ENCODE data around the gene ELL2.
"Not testable (repeated sequence)": the region's sequence is repeated elsewhere in the genome, so short reads cannot be mapped to it uniquely, and the experiment has no call there.

ELL2 gene

GRCh38 chr5:95838001-95838520 is 123.6 kb downstream of the ELL2 start:
- no peak overlapping the region for H3K4me3 ChIP-seq (ENCODE audit: low read depth in 1 of 2, low read length in 1 of 2)
- H3K9me3 ChIP-seq, result no peaks in the 10 kb centered on the region
- H3K4me1 ChIP-seq (ENCODE audit: control insufficient read depth in 1 of 2, insufficient read depth in 1 of 2, low read depth in 1 of 2, low read length in 1 of 2), result peaks cover 97 to 100% of the 10 kb centered on the region in 2 experiments
- no peak for TF ChIP-seq CTCF (IDR thresholded peaks at IDR 0.05)
- no peaks in the 10 kb centered on the region for H3K36me3 ChIP-seq
- H3K27me3 ChIP-seq, result no peaks in the 10 kb centered on the region
- H3K27ac ChIP-seq, result peak overlapping the region; percentile 99

- Histone ChIP-seq H3K27ac (peak overlapping the region; percentile 99), H3K9me3 (no peaks in the 10 kb centered on the region), H3K27me3 (no peaks in the 10 kb centered on the region), H3K4me1 (ENCODE audit: control insufficient read depth in 1 of 2, insufficient read depth in 1 of 2, low read depth in 1 of 2, low read length in 1 of 2) (peaks cover 97 to 100% of the 10 kb centered on the region in 2 experiments), H3K4me3 (ENCODE audit: low read depth in 1 of 2, low read length in 1 of 2) (no peak overlapping the region), H3K36me3 (no peaks in the 10 kb centered on the region)
- TF ChIP-seq CTCF (IDR thresholded peaks at IDR 0.05), result no peak
These were observed 124.2 kb downstream of the ELL2 start for GRCh38 chr5:95837492-95837891.

- Histone ChIP-seq H3K4me3 (ENCODE audit: low read depth in 1 of 2, low read length in 1 of 2) (peak overlapping the region in 1 of 2 experiments; percentile 76), H3K27ac (peak overlapping the region; percentile 99), H3K4me1 (ENCODE audit: control insufficient read depth in 1 of 2, insufficient read depth in 1 of 2, low read depth in 1 of 2, low read length in 1 of 2) (peaks cover 97 to 100% of the 10 kb centered on the region in 2 experiments)
- H3K36me3 ChIP-seq, H3K9me3 ChIP-seq, H3K27me3 ChIP-seq: not testable (repeated sequence)
These were observed 124.7 kb downstream of the ELL2 start for GRCh38 chr5:95836971-95837370.

GRCh38 chr5:95836544-95836943 is 125.1 kb downstream of the ELL2 start:
- Histone ChIP-seq H3K9me3 (no peaks in the 10 kb centered on the region), H3K4me1 (ENCODE audit: control insufficient read depth in 1 of 2, insufficient read depth in 1 of 2, low read depth in 1 of 2, low read length in 1 of 2) (peaks cover 97 to 100% of the 10 kb centered on the region in 2 experiments), H3K27me3 (no peaks in the 10 kb centered on the region), H3K36me3 (no peaks in the 10 kb centered on the region), H3K27ac (peak overlapping the region; percentile 99), H3K4me3 (ENCODE audit: low read depth in 1 of 2, low read length in 1 of 2) (peak overlapping the region; percentile 76 to 78)
- no peak for TF ChIP-seq CTCF (IDR thresholded peaks at IDR 0.05)

GRCh38 chr5:95835682-95836385 is 125.8 kb downstream of the ELL2 start:
- peak overlapping the region; percentile 99 for H3K27ac ChIP-seq
- H3K27me3 ChIP-seq, result no peaks in the 10 kb centered on the region
- no peaks in the 10 kb centered on the region for H3K36me3 ChIP-seq
- peak overlapping the region; percentile 76 to 78 for H3K4me3 ChIP-seq (ENCODE audit: low read depth in 1 of 2, low read length in 1 of 2)
- no peak for TF ChIP-seq CTCF (IDR thresholded peaks at IDR 0.05)
- no peaks in the 10 kb centered on the region for H3K9me3 ChIP-seq
- H3K4me1 ChIP-seq (ENCODE audit: control insufficient read depth in 1 of 2, insufficient read depth in 1 of 2, low read depth in 1 of 2, low read length in 1 of 2), result peaks cover 90 to 98% of the 10 kb centered on the region in 2 experiments

Data from neutrophil (primary cell).